ENCODE data around the gene SPDEF. TPM values are rescaled to one million over a fixed set of nuclear protein-coding genes. Genes with fewer than 3 reads are reported as not detected.

The SPDEF gene
- total RNA-seq, 4 donors from 2014 or later = 4.4 TPM; not detected in 3

GRCh38 chr6:34511214-34511914 lies 44.8 kb downstream of the SPDEF start:
- Histone ChIP-seq H3K27me3 (peaks cover 27% of the 10 kb centered on the region), H3K4me3 (no peak overlapping the region), H3K4me1 (peaks cover 0 to 11% (median 0%) of the 10 kb centered on the region in 3 donors), H3K9me3 (no peaks in the 10 kb centered on the region), H3K36me3 (no peaks in the 10 kb centered on the region), H3K27ac (no peak overlapping the region)
- TF ChIP-seq, protein P1, sequence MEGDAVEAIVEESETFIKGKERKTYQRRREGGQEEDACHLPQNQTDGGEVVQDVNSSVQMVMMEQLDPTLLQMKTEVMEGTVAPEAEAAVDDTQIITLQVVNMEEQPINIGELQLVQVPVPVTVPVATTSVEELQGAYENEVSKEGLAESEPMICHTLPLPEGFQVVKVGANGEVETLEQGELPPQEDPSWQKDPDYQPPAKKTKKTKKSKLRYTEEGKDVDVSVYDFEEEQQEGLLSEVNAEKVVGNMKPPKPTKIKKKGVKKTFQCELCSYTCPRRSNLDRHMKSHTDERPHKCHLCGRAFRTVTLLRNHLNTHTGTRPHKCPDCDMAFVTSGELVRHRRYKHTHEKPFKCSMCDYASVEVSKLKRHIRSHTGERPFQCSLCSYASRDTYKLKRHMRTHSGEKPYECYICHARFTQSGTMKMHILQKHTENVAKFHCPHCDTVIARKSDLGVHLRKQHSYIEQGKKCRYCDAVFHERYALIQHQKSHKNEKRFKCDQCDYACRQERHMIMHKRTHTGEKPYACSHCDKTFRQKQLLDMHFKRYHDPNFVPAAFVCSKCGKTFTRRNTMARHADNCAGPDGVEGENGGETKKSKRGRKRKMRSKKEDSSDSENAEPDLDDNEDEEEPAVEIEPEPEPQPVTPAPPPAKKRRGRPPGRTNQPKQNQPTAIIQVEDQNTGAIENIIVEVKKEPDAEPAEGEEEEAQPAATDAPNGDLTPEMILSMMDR (IDR thresholded peaks at IDR 0.05) = no peak
- TF ChIP-seq POLR2AphosphoS5 (IDR thresholded peaks at IDR 0.05) (no peak), POLR2A (IDR thresholded peaks at IDR 0.05) (no peak), EP300 (IDR thresholded peaks at IDR 0.05) (no peak)
- WGBS, 2 donors (ENCODE audit: low coverage in 1 of 2) = 72 to 92% methylated on average over 2 to 4 of the region's 6 CpGs
- ATAC-seq = no peak

GRCh38 chr6:34510299-34510698 lies 45.8 kb downstream of the SPDEF start:
- no peak for ATAC-seq
- Histone ChIP-seq H3K4me1 (peaks cover 0 to 10% (median 0%) of the 10 kb centered on the region in 3 donors), H3K27me3 (peaks cover 16% of the 10 kb centered on the region), H3K4me3 (no peak overlapping the region), H3K36me3 (no peaks in the 10 kb centered on the region), H3K9me3 (no peaks in the 10 kb centered on the region), H3K27ac (no peak overlapping the region)
- TF ChIP-seq POLR2AphosphoS5 (IDR thresholded peaks at IDR 0.05) (no peak), EP300 (IDR thresholded peaks at IDR 0.05) (no peak), POLR2A (IDR thresholded peaks at IDR 0.05) (no peak)
- TF ChIP-seq, protein P1 (IDR thresholded peaks at IDR 0.05) = no peak
- 86 to 88% methylated on average over 4 of the region's 4 CpGs for WGBS, 2 donors (ENCODE audit: low coverage in 1 of 2)

DNA sequence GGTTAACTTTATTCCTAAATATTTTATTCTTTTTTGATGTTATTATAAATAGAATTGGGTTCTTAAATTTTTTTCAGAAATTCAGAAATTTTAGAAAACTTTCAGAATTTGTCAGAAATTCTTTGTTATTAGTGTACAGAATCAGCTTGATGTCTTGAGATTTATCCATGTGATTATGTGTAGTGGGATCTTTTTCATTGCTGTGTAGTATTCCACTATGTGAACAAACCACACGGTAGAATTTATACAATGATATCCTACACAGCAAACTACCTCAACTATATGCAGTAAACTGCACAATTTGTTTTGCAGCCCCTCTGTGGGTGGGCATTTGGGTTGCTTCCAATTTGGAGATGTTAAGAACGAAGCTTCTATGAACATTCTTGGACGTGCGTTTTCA lies 46.3 kb downstream of the SPDEF start:
- peaks cover 11% of the 10 kb centered on the region for H3K27me3 ChIP-seq
- ATAC-seq = no peak
- no peaks in the 10 kb centered on the region for H3K9me3 ChIP-seq
- no peaks in the 10 kb centered on the region for H3K36me3 ChIP-seq
- H3K27ac ChIP-seq = no peak overlapping the region
- no peak overlapping the region for H3K4me3 ChIP-seq
- H3K4me1 ChIP-seq = peaks cover 0 to 5% (median 0%) of the 10 kb centered on the region in 3 donors
- whole genome bisulfite sequencing, 2 donors (ENCODE audit: low coverage in 1 of 2) = 75 to 87% methylated on average over 3 to 4 of the region's 4 CpGs
- TF ChIP-seq POLR2A (IDR thresholded peaks at IDR 0.05) (no peak), POLR2AphosphoS5 (IDR thresholded peaks at IDR 0.05) (no peak)
- TF ChIP-seq, protein P1 (IDR thresholded peaks at IDR 0.05) = no peak

GRCh38 chr6:34508425-34508824 lies 47.7 kb downstream of the SPDEF start:
- H3K4me1 ChIP-seq = no peaks in the 10 kb centered on the region
- H3K4me3 ChIP-seq = no peak overlapping the region
- H3K9me3 ChIP-seq = no peaks in the 10 kb centered on the region
- TF ChIP-seq POLR2A (IDR thresholded peaks at IDR 0.05) (no peak), EP300 (IDR thresholded peaks at IDR 0.05) (no peak), POLR2AphosphoS5 (IDR thresholded peaks at IDR 0.05) (no peak)
- TF ChIP-seq, protein P1 (IDR thresholded peaks at IDR 0.05) = no peak
- H3K36me3 ChIP-seq = no peaks in the 10 kb centered on the region
- no peak overlapping the region for H3K27ac ChIP-seq
- ATAC-seq = no peak
- 90 to 93% methylated on average over 3 of the region's 3 CpGs for WGBS, 2 donors (ENCODE audit: low coverage in 1 of 2)
- peaks cover 7% of the 10 kb centered on the region for H3K27me3 ChIP-seq

DNA sequence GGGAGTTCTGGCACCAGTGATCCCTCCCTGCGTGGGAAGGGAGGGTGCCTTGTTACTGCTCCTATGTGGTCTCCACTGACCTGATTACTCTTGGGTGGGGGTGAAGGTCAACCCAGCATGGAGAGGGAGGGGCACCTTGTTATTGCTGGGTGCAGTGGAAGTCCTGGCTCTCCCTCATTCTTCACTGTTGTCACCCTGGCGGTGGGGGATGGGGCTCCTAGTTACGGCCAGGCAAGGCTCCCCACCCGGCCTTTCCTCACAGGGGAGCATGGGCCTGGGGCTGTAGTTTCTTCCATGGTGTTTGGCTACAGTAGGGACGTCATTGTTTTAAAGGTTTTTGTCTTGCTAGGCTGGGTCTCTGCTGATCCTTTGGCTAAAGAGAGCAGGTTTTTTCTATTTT lies 49.4 kb downstream of the SPDEF start:
- H3K4me1 ChIP-seq = no peaks in the 10 kb centered on the region
- no peak for ATAC-seq
- peaks cover 0 to 11% (median 0%) of the 10 kb centered on the region in 3 donors for H3K9me3 ChIP-seq
- no peaks in the 10 kb centered on the region for H3K36me3 ChIP-seq
- 60% methylated on average over 1 of the region's 5 CpGs; no CpG with 5 or more reads in 1 of the 2 donors for WGBS, 2 donors (ENCODE audit: low coverage in 1 of 2)
- no peak overlapping the region for H3K4me3 ChIP-seq
- no peak overlapping the region for H3K27ac ChIP-seq
- TF ChIP-seq POLR2AphosphoS5 (IDR thresholded peaks at IDR 0.05) (no peak), EP300 (IDR thresholded peaks at IDR 0.05) (no peak), POLR2A (IDR thresholded peaks at IDR 0.05) (no peak)
- TF ChIP-seq, protein P1 (IDR thresholded peaks at IDR 0.05) = no peak
- peaks cover 3% of the 10 kb centered on the region for H3K27me3 ChIP-seq
